ENCODE results near the gene AQP12A. TPM values are rescaled to one million over a fixed set of nuclear protein-coding genes. Genes with fewer than 3 reads are reported as not detected.
"Not testable (repeated sequence)": the region's sequence is repeated elsewhere in the genome, so short reads cannot be mapped to it uniquely, and the experiment has no call there.

AQP12A gene
- total RNA-seq, 1 experiment from 2014 or later, result not detected

- H3K79me2 ChIP-seq (ENCODE audit: low read length), result no peaks in the 10 kb centered on the region
- no peaks in the 10 kb centered on the region for H3K4me1 ChIP-seq (ENCODE audit: insufficient read depth, low read length)
- TF ChIP-seq EZH2phosphoT487 (IDR thresholded peaks at IDR 0.05; ENCODE audit: borderline replicate concordance, low read length), result no peak
- TF ChIP-seq EZH2 (IDR thresholded peaks at IDR 0.05; ENCODE audit: low read length, unreplicated experiment), result no peak
- TF ChIP-seq CTCF (conservative IDR thresholded peaks at IDR 0.05; ENCODE audit: low read depth, low read length), result no peak
- ChIA-PET CTCF (no interaction called here), POLR2A (ENCODE audit: unreplicated experiment) (no interaction called here)
- H3K9me2 ChIP-seq (replicated peaks; ENCODE audit: low read length), result no peaks in the 10 kb centered on the region
- no peaks in the 10 kb centered on the region for H4K20me1 ChIP-seq (ENCODE audit: low read length)
- ATAC-seq (no peak), DNase-seq (no peak)
- peaks cover 61% of the 10 kb centered on the region for H3K27me3 ChIP-seq (ENCODE audit: low read length)
- no peaks in the 10 kb centered on the region for H3F3A ChIP-seq (ENCODE audit: low read length, unreplicated experiment)
- H3K4me3 ChIP-seq (ENCODE audit: low read length), result no peak overlapping the region
- no peak overlapping the region for H3K9ac ChIP-seq (ENCODE audit: low read length)
- H3K9me3 ChIP-seq (ENCODE audit: low read length), result no peaks in the 10 kb centered on the region
- H3K36me3 ChIP-seq (ENCODE audit: low read depth, low read length), result no peaks in the 10 kb centered on the region
- H3K27ac ChIP-seq (ENCODE audit: low read length), result no peak overlapping the region
- H3K4me2 ChIP-seq (ENCODE audit: low read length), result no peak overlapping the region
- no peak overlapping the region for H2AFZ ChIP-seq (ENCODE audit: low read length)
- intact Hi-C loops (cut with micrococcal nuclease), result no loop called here
- BruUV-seq (replicated peaks), result no TSS peak
These were observed 41.3 kb upstream of the AQP12A start for GRCh38 chr2:240650254-240650965.

- H3K9me2 ChIP-seq (replicated peaks; ENCODE audit: low read length), result no peaks in the 10 kb centered on the region
- H2AFZ ChIP-seq (ENCODE audit: low read length), result no peak overlapping the region
- no peak overlapping the region for H3K4me3 ChIP-seq (ENCODE audit: low read length)
- no peaks in the 10 kb centered on the region for H3K9me3 ChIP-seq (ENCODE audit: low read length)
- intact Hi-C loops (cut with micrococcal nuclease), result no loop called here
- H3K27me3 ChIP-seq (ENCODE audit: low read length), result peaks cover 67% of the 10 kb centered on the region
- H3K4me2 ChIP-seq (ENCODE audit: low read length), result no peak overlapping the region
- no peaks in the 10 kb centered on the region for H3K4me1 ChIP-seq (ENCODE audit: insufficient read depth, low read length)
- TF ChIP-seq EZH2phosphoT487 (IDR thresholded peaks at IDR 0.05; ENCODE audit: borderline replicate concordance, low read length), result no peak
- peak; percentile 13 for DNase-seq
- H3F3A ChIP-seq (ENCODE audit: low read length, unreplicated experiment), result no peaks in the 10 kb centered on the region
- ATAC-seq, result no peak
- no peaks in the 10 kb centered on the region for H3K36me3 ChIP-seq (ENCODE audit: low read depth, low read length)
- POLR2A ChIA-PET (ENCODE audit: unreplicated experiment), result no interaction called here
- H3K27ac ChIP-seq (ENCODE audit: low read length), result no peak overlapping the region
- H3K79me2 ChIP-seq (ENCODE audit: low read length), result no peaks in the 10 kb centered on the region
- BruUV-seq (replicated peaks), result no TSS peak
- CTCF ChIA-PET, result no interaction called here
- H3K9ac ChIP-seq (ENCODE audit: low read length), result no peak overlapping the region
- no peaks in the 10 kb centered on the region for H4K20me1 ChIP-seq (ENCODE audit: low read length)
These were observed 40.5 kb upstream of the AQP12A start for GRCh38 chr2:240651185-240651584.

- DNase-seq (peak; percentile 11), ATAC-seq (no peak)
- H3K9me3 ChIP-seq (ENCODE audit: low read length), result no peaks in the 10 kb centered on the region
- CTCF ChIA-PET, result no interaction called here
- H3K4me3 ChIP-seq (ENCODE audit: low read length), result no peak overlapping the region
- H3K27me3 ChIP-seq (ENCODE audit: low read length), result peaks cover 68% of the 10 kb centered on the region
- no peaks in the 10 kb centered on the region for H3F3A ChIP-seq (ENCODE audit: low read length, unreplicated experiment)
- POLR2A ChIA-PET (ENCODE audit: unreplicated experiment), result no interaction called here
- no peaks in the 10 kb centered on the region for H3K36me3 ChIP-seq (ENCODE audit: low read depth, low read length)
- H3K27ac ChIP-seq (ENCODE audit: low read length), result no peak overlapping the region
- no peak overlapping the region for H3K9ac ChIP-seq (ENCODE audit: low read length)
- no peaks in the 10 kb centered on the region for H3K79me2 ChIP-seq (ENCODE audit: low read length)
- intact Hi-C loops (cut with micrococcal nuclease), result no loop called here
- H3K9me2 ChIP-seq (replicated peaks; ENCODE audit: low read length), result no peaks in the 10 kb centered on the region
- no peak overlapping the region for H2AFZ ChIP-seq (ENCODE audit: low read length)
- no peak for TF ChIP-seq CTCF (conservative IDR thresholded peaks at IDR 0.05; ENCODE audit: low read depth, low read length)
- no peak for TF ChIP-seq EZH2phosphoT487 (IDR thresholded peaks at IDR 0.05; ENCODE audit: borderline replicate concordance, low read length)
- no peak for TF ChIP-seq EZH2 (IDR thresholded peaks at IDR 0.05; ENCODE audit: low read length, unreplicated experiment)
- H3K4me2 ChIP-seq (ENCODE audit: low read length), result no peak overlapping the region
- no peaks in the 10 kb centered on the region for H4K20me1 ChIP-seq (ENCODE audit: low read length)
- H3K4me1 ChIP-seq (ENCODE audit: insufficient read depth, low read length), result no peaks in the 10 kb centered on the region
- BruUV-seq (replicated peaks), result no TSS peak
These were observed 35.5 kb upstream of the AQP12A start for GRCh38 chr2:240655931-240656886.

GRCh38 chr2:240659883-240660282 lies 31.8 kb upstream of the AQP12A start:
- H3F3A ChIP-seq (ENCODE audit: low read length, unreplicated experiment); BruUV-seq (replicated peaks); POLR2A ChIA-PET (ENCODE audit: unreplicated experiment); H3K4me3 ChIP-seq (ENCODE audit: low read length); H3K9me2 ChIP-seq (replicated peaks; ENCODE audit: low read length); H4K20me1 ChIP-seq (ENCODE audit: low read length); H3K27ac ChIP-seq (ENCODE audit: low read length); H3K4me1 ChIP-seq (ENCODE audit: insufficient read depth, low read length); ATAC-seq; H3K9ac ChIP-seq (ENCODE audit: low read length); H3K79me2 ChIP-seq (ENCODE audit: low read length); H3K4me2 ChIP-seq (ENCODE audit: low read length); H2AFZ ChIP-seq (ENCODE audit: low read length); CTCF ChIA-PET; intact Hi-C loops (cut with micrococcal nuclease); H3K9me3 ChIP-seq (ENCODE audit: low read length); DNase-seq; H3K36me3 ChIP-seq (ENCODE audit: low read depth, low read length): not testable (repeated sequence)
- H3K27me3 ChIP-seq (ENCODE audit: low read length), result peaks cover 54% of the 10 kb centered on the region
